ENCODE measurements around the gene CNTNAP2.

Gene CNTNAP2

DNA sequence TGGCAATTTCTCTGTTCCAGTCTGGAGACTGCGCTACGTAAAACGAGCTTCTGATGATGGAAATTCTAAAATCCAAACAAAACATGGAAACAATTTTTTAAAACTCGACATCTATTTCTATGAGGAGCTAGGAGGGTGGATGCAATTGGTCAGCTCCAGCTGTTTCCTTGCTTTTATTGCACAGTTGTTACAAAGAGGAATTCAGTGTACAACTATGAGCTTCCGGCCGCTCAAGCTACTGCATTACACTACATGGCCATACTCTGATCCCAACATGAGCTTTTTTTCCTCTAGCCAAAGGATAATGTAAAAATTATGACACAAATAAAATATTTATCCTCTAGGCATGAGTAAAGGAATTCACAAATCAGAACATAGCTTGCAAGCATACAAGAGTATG lies 2070.9 kb downstream of the CNTNAP2 start:
- DNase-seq, result no peak

DNA sequence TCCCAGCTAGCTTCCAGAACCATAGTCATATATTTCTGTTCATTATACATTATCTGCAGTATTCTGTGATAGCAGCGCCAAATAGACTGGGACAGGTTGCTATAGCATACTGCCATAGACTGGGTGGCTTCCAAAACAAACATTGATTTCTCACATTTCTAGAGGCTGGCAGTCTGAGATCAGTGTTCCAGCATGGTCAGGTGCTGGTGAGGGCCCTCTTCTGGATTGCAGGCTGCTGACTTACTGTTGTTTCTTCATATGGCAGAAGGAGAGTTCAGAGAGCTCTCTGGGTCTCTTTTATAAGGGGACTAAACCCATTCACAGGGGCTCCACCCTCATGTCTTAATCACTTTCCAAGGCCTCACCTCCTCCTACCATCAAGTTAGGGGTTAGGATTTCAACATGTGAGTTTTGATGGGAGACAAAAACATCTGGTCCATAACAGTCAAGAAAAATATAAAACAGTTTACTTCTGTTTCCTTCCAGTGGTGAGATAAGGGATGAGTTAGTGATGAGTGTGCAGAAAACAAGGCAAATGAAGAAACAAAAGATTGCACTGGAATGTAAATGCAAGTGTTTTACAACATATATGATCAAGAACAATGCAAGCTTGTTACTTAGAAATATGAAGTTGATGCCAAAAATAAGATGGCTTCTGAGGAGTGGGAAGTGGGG lies 2074.9 kb downstream of the CNTNAP2 start:
- DNase-seq, result no peak

DNA sequence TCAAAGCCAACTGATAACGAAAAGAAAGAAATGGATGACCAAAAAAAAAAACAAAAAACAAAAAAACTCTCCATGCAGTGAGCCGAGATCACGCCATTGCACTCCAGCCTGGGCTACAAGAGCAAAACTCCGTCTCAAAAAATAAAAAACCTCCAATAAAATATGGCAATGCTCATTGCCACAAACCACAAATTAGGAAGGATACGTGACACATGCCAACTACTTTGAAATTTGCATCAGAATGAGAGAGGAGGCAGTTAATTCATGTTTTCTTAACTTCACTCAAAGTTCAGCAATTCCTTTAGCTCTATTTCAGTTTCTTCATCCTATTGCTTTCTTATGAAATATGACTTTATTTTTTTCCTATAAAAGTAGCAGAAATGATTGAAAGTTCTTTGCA lies 2075.9 kb downstream of the CNTNAP2 start:
- DNase-seq, result no peak

DNA sequence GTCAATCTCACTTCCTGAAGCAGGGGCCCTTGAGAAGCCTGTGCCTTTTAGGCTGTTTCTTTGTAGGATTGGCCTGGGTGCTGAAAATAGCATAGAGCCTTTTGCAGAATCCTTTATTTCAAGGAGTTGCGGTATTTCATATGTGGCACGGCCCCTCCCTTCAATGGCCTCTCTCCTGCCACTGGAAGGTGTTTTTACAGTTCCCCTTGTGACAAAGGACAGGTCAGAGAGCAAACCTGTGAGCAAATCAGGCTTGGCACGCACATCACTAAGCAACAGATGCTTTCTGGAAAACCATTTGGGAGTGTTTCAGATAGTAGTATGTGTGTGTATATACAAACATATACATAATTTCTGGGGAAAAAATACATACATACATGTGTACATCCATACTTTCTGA lies 2085.4 kb downstream of the CNTNAP2 start:
- DNase-seq, result no peak

DNA sequence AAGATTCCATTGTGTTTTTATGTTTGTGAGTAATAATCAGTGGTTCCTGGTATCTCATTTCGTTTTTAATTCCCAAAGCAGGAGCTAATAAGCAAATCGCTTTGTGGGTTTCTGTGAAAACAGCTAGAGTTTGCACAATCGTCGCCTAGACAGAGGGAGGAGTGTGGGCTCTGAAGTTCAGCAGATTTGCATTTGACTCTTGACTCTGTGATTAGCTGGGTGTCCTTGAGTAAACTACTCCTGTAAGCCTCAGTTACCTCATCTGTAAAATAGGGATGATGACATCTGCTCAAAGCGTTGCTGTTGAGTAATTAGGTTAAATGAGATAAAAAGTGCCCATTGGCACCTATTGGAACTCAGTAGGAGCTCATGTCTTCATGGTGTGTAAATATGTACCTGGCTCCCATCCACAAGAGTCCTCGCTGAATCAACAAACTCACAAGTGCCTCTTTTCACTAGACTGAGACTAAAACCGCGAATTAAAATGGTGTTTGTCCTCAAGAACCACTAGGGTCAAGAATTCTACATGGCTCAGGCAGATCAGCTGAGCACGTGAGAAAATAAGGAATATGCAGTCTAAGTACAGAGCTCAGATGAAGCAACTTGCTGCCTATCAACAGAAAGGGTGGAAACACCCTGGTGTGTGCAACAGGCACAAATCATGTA lies 2088.2 kb downstream of the CNTNAP2 start:
- DNase-seq, result peak; percentile 16

DNA sequence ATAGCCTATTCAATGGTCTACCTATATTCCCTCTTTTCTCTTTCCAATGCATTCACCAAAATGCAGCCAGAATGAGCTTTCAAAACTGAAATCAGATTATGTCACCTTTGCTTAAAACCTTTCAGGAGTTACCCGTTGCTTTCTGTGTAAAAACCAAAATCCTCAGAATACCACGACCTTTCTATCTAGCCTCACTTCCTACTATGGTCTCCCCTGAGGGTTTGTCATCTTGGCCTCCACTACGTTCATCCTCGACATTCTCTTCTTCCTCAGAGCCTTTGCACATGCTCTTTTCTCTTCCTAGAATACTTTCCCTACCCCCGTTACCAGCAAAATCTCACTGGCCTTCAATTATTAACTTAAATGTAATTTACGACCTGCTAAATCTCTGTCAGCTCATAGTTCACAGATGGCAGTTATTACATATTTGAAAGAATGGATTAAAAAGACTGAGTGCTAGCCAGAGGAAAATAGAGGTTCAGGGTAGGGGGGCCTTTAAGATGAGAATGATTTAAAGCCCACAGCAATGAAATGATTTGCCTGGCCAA lies 2093.1 kb downstream of the CNTNAP2 start:
- DNase-seq, result no peak

DNA sequence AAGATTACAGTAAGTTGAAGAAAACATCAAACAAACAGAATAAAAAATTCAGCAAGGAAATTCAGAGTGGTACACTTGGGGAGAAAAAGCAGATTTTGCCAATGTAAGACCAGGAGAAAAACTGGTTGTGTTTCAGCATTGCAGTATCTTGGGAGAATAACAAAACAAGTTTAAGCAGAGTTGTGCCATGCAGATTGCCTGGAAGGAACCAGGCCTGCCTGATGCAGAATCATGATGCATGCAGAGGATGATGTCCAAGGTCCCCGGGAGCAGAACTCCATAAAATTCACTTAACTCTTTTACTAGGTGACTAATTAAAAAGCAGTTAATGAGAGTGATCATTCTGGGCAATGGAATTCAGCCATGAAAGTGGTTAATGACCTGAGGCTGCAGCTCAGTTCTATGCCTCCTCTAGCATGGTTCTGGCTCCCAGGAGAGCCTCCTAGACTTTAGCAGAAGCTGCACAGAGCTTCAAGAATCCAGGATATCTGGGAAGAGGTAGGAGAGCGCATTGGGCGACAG lies 2094.3 kb downstream of the CNTNAP2 start:
- no peak for DNase-seq

DNA sequence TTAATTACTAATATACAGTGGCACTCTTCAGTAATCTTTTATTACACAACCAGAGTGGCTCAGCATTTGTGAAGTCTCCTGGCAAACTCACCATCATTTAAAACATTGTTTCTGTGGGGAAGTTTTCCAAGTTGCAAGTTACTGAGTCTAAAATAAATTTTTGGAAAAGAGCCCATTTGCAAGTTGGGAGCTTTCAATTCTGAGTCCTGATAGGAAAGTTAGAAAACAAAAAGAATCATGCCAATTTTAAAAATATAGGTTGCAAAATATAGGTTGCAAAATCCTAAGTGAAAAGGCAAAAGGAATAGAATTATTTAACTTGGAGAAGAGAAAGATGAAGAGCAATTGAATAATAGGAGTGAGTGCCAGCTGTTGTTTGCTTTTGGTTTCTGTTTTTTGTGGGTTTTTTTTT lies 2095.1 kb downstream of the CNTNAP2 start:
- no peak for DNase-seq

DNA sequence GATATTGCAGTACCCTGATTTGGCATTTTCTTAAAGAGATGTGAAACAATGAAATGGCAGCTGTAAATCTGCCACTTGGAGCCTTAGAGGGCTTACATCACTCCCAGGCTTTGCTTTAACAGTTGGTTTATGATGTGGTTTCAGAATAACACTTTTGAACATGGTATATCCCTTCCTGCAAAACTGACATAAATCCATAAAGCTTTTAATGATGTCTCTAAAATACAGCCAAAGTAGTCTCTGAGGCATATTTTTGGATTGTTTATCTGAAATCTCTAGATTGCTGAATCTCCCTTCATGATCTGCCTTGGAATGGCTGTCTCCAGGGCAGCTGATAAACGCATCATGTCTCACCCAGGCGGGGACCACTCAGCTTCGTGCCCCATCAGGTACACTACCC lies 2096.1 kb downstream of the CNTNAP2 start:
- no peak for DNase-seq

DNA sequence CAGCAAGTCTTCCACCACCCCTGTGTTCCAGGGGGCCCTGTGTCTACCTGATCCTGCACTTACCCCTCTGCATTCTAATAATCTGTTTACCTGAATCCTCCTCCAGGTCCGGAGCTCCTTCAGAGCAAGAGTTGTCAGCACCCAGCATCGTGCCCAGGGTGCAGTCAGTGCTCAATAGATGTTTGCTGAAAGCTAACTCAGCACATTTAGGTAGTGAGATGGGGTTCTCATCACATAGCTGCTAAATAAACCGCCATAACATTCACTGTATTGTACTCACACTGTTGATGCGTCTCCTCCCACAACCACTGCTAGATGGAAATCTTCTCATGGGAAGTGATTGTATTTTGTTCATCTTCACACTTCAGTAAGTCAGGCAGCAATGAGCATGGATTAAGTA lies 2097.5 kb downstream of the CNTNAP2 start:
- no peak for DNase-seq

DNA sequence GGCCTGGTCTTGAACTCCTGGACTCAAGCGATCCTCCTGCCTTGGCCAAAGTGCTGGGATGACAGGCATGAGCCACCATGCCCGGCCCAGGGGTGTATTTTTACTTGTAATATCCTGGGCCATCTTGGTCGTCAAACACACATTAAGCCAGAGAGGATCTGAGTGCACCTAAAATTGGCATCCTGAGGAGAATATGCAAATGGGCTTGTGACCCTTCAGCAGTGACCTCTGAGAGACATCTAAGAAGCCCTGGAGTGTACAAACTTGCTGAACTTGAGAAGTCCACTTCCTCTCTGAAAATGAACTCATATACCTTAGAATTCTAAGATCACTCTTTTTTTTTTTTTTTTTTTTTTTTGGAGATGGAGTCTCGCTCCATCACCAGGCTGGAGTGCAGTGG lies 2102.0 kb downstream of the CNTNAP2 start:
- DNase-seq, result no peak

DNA sequence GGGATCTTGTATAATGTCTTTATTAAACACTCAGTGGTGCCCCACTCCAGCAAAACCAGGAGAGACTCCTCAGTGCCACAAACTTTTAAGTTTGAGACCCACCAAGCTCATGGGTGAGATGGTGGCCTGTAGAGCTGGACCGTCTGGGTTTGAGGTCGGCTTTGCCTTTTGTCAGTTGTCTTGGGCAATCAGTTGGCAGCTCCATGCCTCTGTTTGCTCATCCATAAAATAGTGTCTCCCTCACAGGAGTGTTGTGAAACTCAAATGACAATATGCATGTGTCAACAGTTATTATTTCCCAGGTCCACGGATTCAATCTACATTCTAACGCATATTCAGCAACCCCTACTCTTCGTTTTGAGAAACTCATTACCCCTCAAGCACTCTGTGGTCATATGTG lies 2106.1 kb downstream of the CNTNAP2 start:
- DNase-seq, result no peak

DNA sequence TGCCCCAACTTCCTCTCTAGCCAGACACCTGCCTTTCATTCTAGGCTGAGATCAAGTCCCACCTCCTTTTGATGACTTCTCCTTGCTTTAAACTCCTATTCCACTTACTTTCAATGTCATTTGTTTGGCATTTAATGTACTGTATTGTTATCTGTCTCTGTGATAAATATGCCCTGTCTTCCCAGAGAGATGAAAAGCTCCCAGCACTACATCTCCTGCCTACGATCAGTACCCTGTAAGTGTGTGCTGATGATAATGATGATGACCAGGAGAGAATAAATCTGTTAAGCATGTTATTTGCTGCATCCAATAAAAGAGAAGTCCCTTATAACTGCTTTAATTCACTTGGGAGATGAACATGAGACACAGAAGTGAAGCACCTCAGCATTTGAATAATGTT lies 2106.6 kb downstream of the CNTNAP2 start:
- no peak for DNase-seq

DNA sequence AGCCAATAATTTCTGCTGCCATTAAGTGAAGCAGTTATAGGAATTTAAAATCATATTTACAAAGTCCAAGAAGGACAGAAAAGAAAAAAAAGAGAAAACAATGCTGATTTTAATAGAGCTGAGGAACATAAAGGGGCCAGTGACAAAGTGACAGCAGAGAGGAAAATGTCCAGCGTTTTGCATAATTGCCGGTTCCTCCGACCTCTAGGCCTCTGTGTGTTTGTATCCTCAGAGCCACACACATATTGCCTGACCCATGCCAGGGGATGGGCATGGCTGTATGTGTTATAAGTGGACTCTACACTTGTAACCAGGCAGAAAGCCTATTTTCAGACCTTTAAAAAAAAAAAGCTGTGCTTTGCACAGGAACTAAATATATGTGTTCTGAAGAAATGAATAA lies 2107.1 kb downstream of the CNTNAP2 start:
- DNase-seq, result no peak

DNA sequence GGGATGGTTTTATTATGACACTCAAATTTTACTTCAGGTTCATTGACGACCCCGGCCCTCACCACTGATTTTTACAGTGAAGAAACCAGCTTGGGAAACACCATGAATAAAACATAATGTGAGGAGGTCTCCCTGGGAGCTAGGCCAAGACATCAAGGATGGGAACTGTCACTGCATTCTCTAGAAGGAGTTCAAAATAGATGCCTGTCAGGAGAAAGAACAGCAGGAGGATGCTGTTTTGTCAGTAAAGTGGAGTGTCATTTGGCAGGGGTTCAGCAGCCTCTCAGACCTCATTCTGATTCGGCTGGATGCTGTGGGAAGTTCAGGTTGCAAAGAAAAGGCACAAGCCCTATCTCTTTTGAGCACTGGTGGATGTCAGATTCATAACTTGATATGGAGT lies 2113.7 kb downstream of the CNTNAP2 start:
- no peak for DNase-seq

DNA sequence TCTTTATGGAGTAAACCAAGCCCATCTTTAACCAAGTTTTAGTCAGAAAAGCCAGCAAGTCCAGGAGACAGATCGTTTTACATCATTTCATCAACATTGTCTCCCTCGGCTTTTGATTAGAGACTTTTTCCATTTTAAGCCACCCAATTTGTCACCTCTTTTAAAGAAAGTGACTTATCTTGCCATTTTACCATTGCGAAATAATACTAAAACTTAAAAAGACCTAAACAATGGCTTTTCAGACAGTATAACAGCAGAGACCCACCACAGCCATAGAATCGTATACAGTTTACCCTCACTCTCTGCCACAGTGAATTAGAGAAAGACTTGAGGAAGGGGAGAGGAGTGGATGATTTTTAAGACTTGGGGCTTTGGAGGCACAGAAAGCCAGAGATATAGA lies 2114.3 kb downstream of the CNTNAP2 start:
- DNase-seq, result no peak

DNA sequence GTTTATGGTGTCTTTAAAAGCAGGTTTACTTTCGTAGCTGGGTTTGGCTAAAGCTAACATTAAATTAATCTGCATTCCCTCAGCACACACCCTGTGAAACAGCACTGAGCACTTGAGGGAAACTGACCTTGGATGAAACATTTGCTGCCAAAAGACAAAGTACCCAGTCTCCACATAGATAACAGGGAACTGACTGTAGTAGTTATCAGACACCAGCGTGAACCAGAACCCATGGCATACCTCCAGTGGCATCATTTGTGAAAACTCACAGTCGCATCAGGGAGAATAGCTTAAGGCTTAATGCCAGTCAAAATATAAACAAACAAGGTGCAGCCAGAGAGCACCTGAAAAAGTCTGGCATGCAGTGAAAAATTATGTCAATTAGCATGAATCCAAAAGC lies 2116.2 kb downstream of the CNTNAP2 start:
- DNase-seq, result no peak

DNA sequence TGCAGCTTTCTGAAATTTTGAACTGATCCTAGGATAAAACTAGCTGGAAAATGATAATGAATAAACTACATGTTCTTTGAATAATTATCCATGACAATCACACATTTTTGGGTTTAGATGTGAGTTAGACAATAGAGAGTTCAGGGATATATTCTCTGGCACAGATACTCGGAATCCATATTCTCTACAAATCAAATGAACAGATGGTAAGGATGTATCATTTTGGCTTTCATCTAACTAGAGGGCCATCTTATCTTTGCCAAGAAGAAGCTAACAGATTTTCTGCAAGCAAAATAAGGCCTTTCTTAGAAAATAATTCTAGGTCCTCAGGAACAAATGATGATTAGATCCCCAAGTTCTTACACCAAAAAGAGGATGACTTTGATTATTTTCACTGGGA lies 2118.1 kb downstream of the CNTNAP2 start:
- DNase-seq, result no peak

DNA sequence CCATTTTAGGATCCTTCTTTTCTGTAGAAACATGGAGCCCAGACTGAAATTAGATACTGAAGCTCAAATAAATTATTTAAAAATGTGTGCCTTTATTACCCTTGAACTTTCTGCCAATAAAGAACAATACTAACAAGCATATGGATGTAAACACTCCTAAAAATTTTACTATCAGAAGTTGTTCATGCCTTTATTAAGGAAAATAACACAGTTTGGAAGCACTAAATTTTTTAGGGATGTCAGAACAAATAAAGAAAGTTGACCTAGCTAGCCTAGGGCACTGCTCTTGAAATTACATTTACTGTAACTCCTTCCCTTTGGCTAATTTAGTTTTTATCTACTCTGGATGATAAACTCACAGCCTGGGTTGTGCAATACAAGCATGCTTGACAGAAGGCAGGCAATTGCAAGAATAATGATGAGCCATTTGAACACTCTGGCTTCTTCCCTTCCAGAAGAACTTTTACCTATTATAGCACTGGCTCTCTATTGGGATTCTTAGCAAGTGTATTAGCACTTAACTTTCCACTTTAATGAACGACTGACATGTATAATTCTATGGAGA lies 2122.2 kb downstream of the CNTNAP2 start:
- no peak for DNase-seq

DNA sequence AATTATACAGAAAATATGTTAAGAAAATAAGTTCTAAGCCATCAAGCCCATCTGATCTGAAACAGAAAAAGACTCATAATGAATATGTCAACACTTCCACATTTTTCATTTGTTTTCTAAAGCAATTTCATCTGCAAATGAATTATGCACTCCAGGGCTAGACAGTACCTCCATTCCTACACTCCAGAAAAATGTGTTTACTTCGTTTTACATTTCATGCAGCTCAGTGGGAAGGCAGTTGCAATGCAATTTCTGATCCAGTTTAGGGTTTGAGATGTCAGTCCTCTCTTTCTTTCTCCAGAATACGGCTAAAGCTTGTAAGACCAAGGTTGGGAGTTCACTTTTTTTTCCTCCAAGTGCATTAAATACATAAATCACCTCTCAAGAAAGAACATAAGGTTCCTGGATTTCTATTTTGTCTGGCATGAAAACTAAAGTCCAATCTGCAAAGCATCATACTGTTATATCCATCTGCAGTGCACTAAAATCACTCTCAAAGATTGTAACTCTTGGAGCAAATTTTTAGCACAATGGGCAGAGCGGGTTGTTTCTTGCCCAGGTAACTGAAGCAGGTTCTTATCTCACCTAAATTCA lies 2125.2 kb downstream of the CNTNAP2 start:
- DNase-seq, result no peak

DNA sequence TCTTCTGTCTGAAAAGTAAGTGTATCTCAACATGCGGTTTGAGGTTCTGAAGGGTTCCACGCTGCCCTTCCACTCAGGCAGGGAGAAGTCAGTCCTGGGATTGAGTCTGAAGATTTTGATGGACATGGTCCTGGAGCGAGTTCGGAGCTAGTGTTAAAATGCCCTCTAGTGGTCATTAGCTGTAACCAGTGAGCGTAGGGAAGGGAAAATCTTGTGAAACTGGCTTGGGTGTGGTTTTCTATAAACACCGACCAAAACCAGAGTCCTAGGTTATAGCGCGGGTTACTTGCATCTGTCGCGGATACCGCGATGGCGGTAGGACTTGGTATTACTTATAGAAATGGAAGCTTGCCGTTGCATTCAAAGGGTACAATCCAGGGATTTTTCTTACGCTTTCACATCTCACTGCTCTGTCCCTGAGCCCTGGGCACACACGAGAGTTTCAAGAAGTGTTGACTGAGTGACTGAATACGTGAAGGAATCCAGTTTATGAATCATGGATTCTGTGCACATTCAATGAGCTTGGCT lies 2125.8 kb downstream of the CNTNAP2 start:
- peak; percentile 63 for DNase-seq

DNA sequence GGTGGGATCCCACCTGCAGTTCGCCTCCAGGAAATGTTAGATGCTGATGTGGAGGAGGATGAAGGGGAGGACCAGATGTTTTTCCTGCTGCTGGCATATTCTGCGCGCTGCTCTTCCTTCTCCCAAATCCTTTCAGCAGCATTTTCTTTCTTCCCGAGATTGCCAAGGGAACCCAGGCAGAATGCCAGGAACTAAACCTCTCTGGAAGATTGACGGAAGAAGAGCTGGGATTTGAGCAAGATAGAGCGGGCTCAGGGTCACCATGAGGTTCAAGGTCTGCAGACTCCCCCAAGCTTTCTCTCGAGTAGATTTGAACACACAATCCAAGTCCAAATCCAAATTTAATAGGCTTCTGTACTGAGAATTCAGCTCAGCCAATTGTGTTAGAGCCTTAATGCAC lies 2128.8 kb downstream of the CNTNAP2 start:
- DNase-seq, result no peak

DNA sequence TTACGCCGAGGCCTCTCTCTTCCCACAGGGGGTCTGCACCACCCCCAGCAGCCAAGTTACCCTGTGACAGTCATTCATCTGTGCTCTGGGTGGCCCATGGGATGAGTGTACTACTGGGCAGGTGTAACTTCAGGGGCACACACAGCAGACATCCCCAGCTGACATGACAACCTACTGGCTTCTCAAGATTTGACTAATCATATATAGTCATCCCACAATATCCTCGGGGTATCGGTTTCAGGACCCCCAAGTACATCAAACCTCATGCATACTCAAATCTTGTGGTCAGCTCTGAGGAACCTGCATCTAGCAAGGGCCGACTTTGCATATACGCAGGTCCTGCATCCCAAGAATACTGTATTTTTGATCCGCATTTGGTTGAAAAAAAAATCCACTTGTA lies 2137.0 kb downstream of the CNTNAP2 start:
- peak; percentile 86 for DNase-seq

Data from NCI-H526 treated with DMSO at 0.1 percent for 48 hours (cell line).